Endodermal cell (in vitro differentiated cells): ENCODE data around the gene UNC5B. TPM values are rescaled to one million over a fixed set of nuclear protein-coding genes. Genes with fewer than 3 reads are reported as not detected.

ENCODE experiments used
- DNase-seq: peaks from one replicate; pipeline ENCODE4 v3.0.0-alpha.2; 2017
- H3K27ac ChIP-seq: 2 replicates; pipeline ENCODE4 v1.5.1; 2013; ENCODE audit warnings: mild to moderate bottlenecking, low read depth, low read length, moderate library complexity
- H3K27me3 ChIP-seq: 2 replicates; pipeline ENCODE4 v1.6.1; 2013; ENCODE audit warnings: mild to moderate bottlenecking, low read length, moderate library complexity; ENCODE audit not compliant: insufficient read depth, control insufficient read depth, poor library complexity, severe bottlenecking
- H3K36me3 ChIP-seq: 2 replicates; pipeline ENCODE4 v1.7.0; 2013; ENCODE audit warnings: mild to moderate bottlenecking, low read length, moderate library complexity; ENCODE audit not compliant: control insufficient read depth, insufficient read depth
- H3K4me1 ChIP-seq: one replicate; pipeline ENCODE4 v1.7.0; 2013; ENCODE audit warnings: low read length; ENCODE audit not compliant: control insufficient read depth, insufficient read depth
- H3K4me3 ChIP-seq: 2 replicates; pipeline ENCODE4 v1.5.1; 2013; ENCODE audit warnings: mild to moderate bottlenecking, low read length, moderate library complexity
- H3K9ac ChIP-seq: 2 replicates; pipeline ENCODE4 v1.6.1; 2013; ENCODE audit warnings: mild to moderate bottlenecking, low read length, moderate library complexity; ENCODE audit not compliant: poor library complexity, severe bottlenecking; ENCODE audit errors: extremely low read depth
- H3K9me3 ChIP-seq: 2 replicates; pipeline ENCODE4 v1.6.1; 2013; ENCODE audit warnings: mild to moderate bottlenecking, low read length, moderate library complexity; ENCODE audit not compliant: control insufficient read depth
- H3K27ac Mint-ChIP-seq: 2 replicates; pipeline ENCODE4 v1.8.0; 2020; ENCODE audit warnings: mixed read lengths
- H3K27me3 Mint-ChIP-seq: 2 replicates; pipeline ENCODE4 v1.8.0; 2021; ENCODE audit warnings: mild to moderate bottlenecking, mixed read lengths; ENCODE audit not compliant: insufficient read depth
- H3K36me3 Mint-ChIP-seq: 2 replicates; pipeline ENCODE4 v1.8.0; 2020; ENCODE audit warnings: low read depth, mixed read lengths
- H3K4me1 Mint-ChIP-seq: 2 replicates; pipeline ENCODE4 v1.8.0; 2020; ENCODE audit warnings: mixed read lengths
- H3K4me3 Mint-ChIP-seq: 2 replicates; pipeline ENCODE4 v1.8.0; 2020; ENCODE audit warnings: mild to moderate bottlenecking, moderate library complexity, mixed read lengths
- H3K9me3 Mint-ChIP-seq: 2 replicates; pipeline ENCODE4 v1.8.0; 2020; ENCODE audit warnings: mild to moderate bottlenecking, mixed read lengths
- CTCF ChIP-seq: fragments of 200-600 bp; sonication (generic); conservative IDR thresholded peaks from 2 replicates; pipeline ENCODE4 v1.5.0; 2021; ENCODE audit warnings: antibody characterized with exemption, mild to moderate bottlenecking
- WGBS, 2 experiments: methylation state at CpG; one replicate each; pipeline versions ENCODE4 v1.1.5 to v1.1.7; 2013; ENCODE audit warnings: missing lambda C conversion rate in 2 of 2, mixed read lengths in 1 of 2; ENCODE audit not compliant: insufficient coverage in 1 of 2, insufficient read length in 1 of 2; 5-methylcytosine and 5-hydroxymethylcytosine counted together
- total RNA-seq, 2 donors: library from RNA; stranded (reverse); fragmentation: NEBNext Ultra II Directional in 1 of 2; extraction: Animal tissue kit (Norgen Biotek cat#: 25700) in 1 of 2; gene quantifications; 2 replicates in 1 of 2; 3 replicates in 1 of 2; pipeline ENCODE4 v1.2.1, GENCODE V29; 2021

UNC5B gene
- total RNA-seq, 2 donors from 2014 or later = 9.7 to 14.5 TPM

DNA sequence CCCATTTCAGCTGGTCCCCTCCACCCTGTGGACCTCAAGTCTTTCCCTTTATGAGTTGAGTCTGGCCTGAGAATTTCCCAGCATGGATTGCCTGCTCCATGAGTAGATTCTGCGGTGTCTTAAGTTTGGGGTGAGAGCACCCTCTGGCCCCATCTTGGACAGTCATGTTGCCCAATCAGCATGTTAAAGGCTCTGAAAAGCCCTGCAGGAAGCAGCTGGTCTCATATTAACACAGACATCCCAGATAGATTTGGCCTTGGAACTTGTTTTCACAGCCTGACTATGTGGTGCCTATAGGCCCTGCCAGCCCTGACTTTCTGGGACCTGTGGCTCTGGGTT lies 91.2 kb downstream of the UNC5B start:
- no peaks in the 10 kb centered on the region for H3K27me3 Mint-ChIP-seq
- no peak overlapping the region for H3K27ac ChIP-seq
- no peaks in the 10 kb centered on the region for H3K36me3 Mint-ChIP-seq
- H3K27ac Mint-ChIP-seq = no peak overlapping the region
- no peaks in the 10 kb centered on the region for H3K4me1 ChIP-seq
- no peak overlapping the region for H3K4me3 ChIP-seq
- peaks cover 3% of the 10 kb centered on the region for H3K36me3 ChIP-seq
- no peaks in the 10 kb centered on the region for H3K27me3 ChIP-seq
- H3K4me1 Mint-ChIP-seq = no peaks in the 10 kb centered on the region
- no peak for DNase-seq
- no peak for TF ChIP-seq CTCF
- H3K9me3 ChIP-seq = no peaks in the 10 kb centered on the region
- no peaks in the 10 kb centered on the region for H3K9me3 Mint-ChIP-seq
- H3K4me3 Mint-ChIP-seq = no peak overlapping the region
- H3K9ac ChIP-seq = no peak overlapping the region
- 50 to 74% methylated on average over 1 of the region's 1 CpG for WGBS, 2 experiments

DNA sequence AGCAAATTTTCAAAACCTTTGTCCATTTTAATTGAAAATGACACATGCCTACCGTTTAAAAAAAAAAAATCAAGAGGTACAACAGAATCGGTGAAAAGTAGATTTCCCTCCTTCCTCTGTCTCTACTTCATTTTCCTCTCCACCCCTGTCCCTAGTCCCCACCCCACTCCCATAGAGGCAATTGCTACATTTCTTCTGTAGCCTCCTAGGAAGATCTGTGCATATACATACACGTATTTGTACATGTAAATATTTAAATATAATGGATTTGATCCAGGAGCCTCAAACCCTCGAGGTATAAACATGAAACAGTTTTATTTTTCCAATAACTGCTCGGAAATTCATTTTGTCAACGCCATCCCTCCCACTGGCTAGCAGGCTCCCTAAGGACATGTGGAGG lies 92.5 kb downstream of the UNC5B start:
- Histone ChIP-seq H3K4me3 (no peak overlapping the region), H3K9me3 (no peaks in the 10 kb centered on the region), H3K36me3 (no peaks in the 10 kb centered on the region), H3K27me3 (no peaks in the 10 kb centered on the region), H3K27ac (no peak overlapping the region), H3K4me1 (peaks cover 7% of the 10 kb centered on the region), H3K9ac (no peak overlapping the region)
- no peaks in the 10 kb centered on the region for H3K9me3 Mint-ChIP-seq
- TF ChIP-seq CTCF = no peak
- H3K4me1 Mint-ChIP-seq = peaks cover 6% of the 10 kb centered on the region
- WGBS, 2 experiments = 89 to 99% methylated on average over 5 of the region's 6 CpGs
- H3K27me3 Mint-ChIP-seq = no peaks in the 10 kb centered on the region
- H3K36me3 Mint-ChIP-seq = no peaks in the 10 kb centered on the region
- no peak overlapping the region for H3K4me3 Mint-ChIP-seq
- no peak overlapping the region for H3K27ac Mint-ChIP-seq
- DNase-seq = no peak

DNA sequence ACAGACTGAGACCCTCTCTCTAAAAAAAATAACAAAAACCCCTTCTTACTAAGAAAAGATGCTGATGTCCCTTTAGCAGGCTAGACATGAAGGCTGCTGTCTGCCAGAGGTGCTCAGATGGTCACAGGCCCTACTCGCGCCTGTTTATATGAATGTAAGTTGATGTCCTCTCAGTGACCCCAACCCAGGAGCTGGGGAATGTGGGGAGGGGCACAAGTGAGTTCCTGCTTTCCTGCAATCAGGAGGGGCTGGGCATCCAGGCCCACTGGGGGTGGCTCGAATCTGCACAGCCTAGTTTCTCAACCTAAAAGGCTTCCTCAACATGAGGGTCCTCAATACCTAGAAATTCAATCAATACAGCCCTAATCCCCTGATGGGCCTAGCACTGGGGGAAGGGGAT lies 94.6 kb downstream of the UNC5B start:
- Histone ChIP-seq H3K9me3 (no peaks in the 10 kb centered on the region), H3K27ac (no peak overlapping the region), H3K36me3 (no peaks in the 10 kb centered on the region), H3K4me1 (peaks cover 11% of the 10 kb centered on the region), H3K4me3 (no peak overlapping the region), H3K9ac (no peak overlapping the region), H3K27me3 (no peaks in the 10 kb centered on the region)
- Mint-ChIP-seq H3K36me3 (no peaks in the 10 kb centered on the region), H3K4me1 (peaks cover 12% of the 10 kb centered on the region), H3K4me3 (no peak overlapping the region), H3K27ac (no peak overlapping the region), H3K9me3 (no peaks in the 10 kb centered on the region), H3K27me3 (peaks cover 1% of the 10 kb centered on the region)
- TF ChIP-seq CTCF = no peak
- WGBS, 2 experiments = 89% methylated on average over 3 of the region's 3 CpGs; no CpG with 5 or more reads in 1 of the 2 experiments
- DNase-seq = no peak
